AG08395 (cell line): ENCODE data around the gene ABCC4.

Source experiments
- DNase-seq: peaks from one replicate; pipeline ENCODE4 v3.0.0; 2012; ENCODE audit warnings: mixed read lengths, low spot score

Gene ABCC4

DNA sequence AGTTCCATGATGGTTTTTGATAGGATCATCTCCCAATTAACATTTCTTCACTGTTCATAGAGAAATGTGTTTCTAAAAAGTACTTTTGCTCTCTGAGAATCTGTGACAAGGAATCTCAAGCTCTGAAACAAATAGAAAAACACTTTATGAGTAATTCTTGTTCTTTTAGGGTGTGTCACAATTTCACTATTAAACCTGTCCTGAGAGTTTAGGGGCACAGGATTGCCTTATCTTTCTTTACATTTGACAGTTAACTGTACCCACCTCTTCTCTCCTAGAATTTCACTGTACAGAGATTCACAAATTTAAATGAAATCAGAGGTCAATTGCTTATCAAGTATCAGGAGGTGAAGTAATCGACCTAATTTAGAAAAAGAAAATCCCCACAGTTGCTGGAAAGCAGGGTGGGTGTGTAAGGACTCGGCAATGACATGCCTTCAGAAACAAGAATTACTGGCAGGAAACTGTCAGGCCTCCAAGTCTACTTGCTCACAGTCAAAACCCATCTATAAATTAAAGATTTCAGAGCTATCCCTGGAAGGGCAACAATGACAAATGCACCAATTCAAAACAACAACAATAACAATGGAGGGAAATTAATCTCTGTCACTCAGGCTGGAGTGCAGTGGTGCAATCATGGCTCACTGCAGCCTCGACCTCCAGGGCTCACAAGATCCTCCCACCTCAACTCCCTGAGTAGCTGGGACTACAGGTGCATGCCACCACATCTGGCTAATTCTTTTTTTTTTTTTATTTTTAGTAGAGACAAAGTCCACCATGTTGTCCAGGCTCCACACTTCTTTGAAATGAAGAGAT, 250.2 kb downstream of the ABCC4 start:
- DNase-seq = no peak

DNA sequence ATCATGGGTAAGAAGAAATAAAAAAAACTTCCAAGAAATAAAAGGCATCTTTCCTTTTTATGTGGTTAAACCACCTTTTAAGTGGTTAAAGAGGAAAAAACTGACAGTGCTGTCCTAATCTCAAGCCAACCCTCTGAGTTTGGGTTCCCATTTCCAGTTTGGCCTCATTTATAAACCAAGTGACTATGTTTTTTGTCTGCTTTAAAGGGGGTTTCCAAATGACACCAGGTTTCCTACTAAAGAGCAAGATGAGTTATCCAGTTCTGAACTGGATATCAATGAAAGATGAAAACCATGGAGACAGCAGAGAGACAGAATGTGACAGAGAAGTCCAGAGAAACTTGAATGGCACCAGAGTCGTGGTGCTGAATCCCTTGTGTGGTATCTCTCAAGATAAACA, 251.5 kb downstream of the ABCC4 start:
- no peak for DNase-seq

DNA sequence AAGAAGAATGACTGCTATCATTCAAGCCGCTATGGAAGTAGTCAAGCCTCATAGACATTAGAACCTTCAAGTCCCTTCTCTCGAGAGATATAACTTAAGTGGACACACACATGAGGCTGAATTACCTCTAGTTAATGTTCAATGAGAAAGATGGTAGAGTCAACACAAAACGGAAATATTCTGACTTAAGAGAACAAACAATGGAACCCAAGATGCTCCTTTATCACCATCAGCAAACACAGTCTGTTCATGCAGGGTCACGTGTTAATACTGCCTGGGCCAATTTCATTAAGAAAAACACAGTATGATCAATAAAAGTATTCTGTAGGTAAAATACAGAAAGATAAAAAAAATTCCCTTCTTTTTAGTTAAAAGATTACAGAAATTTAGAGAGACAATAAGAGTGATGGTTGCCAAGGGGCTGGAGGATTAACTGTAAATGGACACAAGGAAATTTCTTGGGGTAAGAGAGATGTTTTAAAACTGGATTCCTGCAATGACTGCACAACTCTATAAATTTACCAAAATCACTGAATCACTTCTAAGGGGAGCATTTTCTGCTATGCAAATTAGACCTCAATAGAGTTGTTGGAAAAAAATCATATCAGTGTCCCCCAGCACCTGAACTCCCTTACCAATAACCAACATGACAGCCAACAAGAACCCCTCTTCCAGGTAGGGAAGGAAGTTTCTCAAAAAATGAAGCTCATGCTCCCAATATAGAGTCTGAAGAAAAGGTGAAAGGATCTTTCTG, 256.6 kb downstream of the ABCC4 start:
- DNase-seq = no peak

DNA sequence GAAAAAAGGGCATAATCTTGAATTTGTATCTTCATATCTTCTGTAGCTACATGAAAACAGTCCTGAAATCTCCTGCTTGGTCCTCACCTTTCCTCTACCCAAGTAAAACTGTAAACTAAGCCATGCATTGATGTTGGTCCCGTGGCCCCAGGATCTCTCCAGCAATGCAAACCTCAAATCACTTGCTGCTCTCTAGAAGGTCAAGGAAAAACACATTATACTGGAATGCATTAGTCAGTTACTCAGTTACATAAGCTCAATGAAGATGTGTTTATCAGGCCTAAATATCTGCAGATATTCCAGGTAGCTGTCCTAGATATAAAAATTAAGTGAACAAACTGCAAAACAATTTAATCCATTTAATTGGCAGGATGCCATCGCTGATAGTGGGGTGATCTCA, 261.8 kb downstream of the ABCC4 start:
- no peak for DNase-seq

DNA sequence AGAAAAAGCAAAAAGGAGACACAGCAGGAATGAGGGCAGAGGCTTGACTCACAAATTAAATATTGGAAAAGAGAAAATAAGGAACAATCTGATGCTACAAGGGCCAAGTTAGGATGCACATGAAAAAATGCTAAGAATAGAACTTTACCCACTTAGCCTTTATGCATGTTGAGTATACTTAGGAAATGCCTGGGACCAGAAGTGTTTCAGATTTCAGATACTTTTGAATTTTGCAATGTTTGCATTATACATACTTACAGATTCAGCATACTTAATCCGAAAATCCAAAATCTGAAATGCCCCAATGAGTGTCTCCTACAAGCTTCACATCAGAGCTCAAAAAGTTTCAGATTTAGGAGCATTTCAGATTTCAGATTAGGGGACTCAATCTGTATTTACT, 262.3 kb downstream of the ABCC4 start:
- no peak for DNase-seq

DNA sequence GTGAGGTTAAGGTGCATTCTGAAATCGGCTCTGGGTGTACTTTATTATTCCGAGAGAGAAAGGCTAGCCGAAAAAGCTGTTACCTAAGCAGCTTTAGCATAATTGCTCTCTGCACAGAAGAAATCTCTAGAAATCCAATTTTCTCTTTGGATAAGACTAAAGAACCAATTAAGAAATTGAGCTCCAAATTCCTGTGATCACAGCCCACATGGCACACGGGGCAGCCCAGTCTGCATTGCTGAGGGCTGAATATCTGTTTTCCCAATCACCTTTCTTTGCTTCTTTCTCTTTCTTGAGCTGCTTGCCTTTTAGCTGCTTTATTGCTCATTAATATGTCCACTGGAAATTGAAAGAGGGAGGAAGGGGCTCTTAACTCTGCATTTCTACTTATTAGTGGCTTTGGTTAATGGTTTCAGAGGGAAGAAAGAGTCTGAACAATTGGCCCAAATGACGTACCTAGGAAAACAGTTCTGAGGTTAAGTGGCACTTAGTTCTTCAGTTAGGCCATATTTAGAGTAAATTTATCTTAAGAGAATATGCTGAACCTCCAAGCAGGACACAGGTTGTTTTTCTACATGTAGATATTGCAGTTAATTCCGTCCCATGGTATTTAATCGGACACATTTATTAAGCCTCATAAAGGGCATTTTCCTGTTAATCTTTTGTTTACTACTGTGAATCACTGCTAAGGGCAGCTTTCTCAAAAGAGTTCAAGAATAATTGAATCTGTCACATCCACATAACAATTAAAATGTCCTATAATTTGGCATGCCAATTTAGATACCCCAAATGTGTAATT, 265.7 kb downstream of the ABCC4 start:
- DNase-seq = no peak

DNA sequence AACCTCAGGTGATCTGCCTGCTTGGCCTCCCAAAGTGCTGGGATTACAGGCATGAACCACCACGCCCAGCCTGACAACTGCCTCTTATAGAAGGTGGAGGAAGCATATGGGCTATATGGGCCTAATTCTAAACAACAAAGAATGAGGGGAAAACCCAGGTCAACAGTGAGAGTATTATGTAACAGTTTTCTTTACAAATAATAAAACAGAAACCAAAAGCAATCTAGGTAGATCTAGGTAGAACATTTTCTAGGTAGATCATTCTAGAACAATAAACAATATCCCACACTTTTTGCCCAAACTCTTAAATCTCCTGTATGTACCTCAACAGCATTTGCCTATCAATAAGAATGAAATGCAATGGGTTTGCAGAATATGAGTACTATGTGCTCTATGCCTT, 267.4 kb downstream of the ABCC4 start:
- no peak for DNase-seq

DNA sequence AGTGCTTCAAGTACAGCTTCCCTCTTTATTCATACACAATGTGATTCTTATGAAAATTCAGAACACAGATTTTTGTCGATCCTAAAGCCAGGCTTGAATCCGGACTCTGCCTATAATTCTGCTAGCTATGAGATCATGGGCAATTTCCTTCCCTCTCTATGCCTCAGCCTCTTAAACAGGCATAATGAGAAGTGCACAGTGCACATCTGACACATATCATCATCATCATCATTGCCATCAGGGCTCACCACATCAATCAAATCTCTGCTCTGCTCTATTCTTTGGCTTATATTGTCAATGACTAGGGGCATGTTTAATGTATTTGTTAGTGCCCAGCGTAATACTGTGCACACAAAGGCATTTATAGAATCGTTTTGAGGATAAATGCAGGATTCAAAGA, 269.1 kb downstream of the ABCC4 start:
- no peak for DNase-seq

DNA sequence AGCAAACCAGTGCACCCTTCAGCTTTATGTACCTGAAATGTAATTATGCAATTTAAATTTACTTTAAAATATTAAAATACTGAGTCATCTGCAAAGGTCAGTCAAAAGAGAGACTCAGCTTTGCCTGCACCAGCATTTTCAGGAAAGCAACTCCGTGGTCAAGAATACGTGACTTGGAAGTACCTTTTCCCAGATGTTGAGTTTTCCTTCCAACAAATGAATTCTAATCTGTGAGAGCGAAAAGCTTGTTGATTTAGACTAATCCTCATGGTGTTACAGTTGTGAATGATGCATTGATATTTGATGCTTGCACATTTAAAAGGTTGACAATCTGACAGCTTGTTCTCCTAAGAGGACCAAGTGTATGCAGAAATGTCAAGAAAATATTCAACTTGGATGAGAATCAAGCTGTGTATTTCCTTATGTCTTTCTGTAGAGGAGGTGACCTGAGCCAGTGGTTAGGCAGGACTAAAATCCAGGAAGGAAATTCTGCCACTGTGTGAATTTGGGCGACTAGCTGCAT, 270.4 kb downstream of the ABCC4 start:
- DNase-seq = no peak

DNA sequence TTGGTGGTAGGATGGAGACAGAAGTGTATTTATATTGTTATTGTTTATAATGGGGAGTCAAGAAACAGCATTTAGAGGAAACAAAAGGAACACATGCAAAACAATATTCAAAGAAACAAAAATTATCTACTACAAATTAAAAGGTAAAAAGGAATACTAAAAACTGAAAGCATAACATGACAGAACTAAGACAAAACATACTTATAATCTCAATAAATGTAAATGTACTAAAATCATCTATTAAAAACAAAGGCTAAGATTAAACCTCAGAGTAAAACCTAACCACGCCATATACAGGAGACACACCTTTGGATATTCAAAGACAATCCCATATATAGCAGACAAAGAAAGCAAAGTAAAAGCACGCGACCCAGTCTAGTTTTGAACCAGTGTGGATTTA, 273.6 kb downstream of the ABCC4 start:
- no peak for DNase-seq

DNA sequence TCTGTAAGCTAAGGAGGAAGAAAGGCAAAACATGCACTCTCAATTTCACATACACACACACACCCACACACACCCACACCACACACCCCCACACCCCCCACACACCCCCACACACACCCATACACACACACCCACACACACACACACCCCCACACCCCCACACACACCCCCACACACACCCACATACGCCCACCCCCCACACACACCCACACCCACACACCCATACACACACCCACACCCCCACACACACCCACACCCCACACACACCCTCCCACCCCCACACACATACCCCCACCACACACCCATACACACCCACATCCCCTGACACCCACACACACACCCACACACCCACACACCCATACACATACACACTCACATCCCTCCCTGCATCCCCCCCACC, 276.1 kb downstream of the ABCC4 start:
- no peak for DNase-seq

DNA sequence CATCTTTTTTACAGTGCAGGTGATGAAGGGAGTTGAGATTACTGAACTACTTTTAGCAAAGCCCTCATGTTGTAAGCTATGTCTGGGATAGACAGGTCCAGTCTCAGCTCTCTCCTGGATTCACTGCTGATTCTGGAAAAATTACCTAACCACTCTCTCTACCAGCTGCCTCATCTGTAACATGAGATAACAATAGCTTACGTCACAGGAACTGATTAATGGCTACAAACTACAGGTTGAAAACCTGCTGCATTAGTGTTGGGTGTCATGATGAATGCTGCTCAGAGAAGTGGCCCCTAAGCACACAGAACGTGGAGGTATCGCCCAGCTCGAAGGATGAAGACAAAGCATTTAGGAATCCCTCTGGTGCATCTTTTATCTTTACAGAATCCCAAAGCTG, 277.8 kb downstream of the ABCC4 start:
- DNase-seq = no peak

DNA sequence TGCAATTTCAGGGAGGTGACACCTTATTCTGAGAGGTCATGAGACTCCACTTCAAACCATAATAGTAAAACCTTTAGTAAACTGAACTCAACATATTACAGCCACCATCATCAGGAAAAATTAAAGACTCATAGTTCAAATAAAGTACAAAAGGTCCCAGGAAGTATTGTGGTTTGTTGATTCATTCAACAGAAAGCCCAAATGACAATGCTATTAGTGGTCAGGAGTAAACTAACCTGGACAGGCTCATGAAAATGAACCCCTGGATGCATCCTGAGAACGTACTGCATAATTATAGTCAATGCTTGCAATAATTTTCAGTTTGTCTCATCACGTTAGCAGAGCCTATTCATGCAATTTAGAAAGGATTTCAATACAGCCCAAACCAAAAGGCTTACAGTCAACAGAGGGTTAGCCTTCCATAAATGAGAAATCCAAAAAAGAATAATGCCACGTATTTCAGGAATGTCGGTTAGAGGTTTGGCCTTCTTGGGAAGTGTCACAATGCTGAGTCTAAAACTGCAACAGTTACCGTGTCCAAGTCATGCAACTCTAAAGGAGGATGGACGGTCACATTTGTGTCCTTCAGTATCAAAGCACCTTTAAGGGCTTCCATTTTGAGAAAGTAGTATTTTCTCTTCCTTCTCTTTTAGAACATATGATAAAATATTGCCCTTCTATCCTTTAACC, 280.8 kb downstream of the ABCC4 start:
- DNase-seq = no peak

DNA sequence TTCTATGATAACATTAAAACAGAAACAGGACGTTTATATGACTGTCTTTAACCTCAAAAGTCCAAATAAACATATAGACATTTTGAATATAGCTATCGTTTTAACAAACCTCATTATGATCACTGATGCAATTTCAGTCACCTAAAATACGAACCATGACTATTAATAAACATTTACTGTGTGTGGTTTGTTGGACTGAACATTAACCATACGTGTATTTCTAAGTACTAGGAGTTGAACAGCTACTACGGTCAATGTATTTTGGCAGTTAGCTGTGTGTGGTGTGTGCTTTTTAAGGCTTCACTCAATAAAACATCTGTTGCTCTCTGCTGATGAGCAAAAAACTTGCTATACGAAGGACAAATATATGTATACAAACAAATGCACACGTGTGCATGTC, 281.4 kb downstream of the ABCC4 start:
- no peak for DNase-seq

DNA sequence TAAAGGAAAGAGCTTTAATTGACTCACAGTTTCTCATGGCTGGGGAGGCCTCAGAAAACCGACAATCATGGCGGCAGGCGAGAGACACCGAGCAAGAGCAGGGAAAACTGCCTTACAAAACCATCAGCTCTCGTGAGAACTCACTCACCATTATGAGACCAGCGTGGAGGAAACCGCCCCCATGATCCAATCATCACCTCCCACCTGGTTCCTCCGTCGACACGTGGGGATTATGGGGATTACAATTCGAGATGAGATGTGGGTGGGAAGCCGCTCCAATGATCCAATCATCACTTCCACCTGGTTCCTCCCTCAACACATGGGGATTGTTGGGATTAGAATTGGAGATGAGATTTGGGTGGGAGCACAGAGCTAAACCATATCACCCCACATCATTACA, 293.9 kb downstream of the ABCC4 start:
- no peak for DNase-seq

DNA sequence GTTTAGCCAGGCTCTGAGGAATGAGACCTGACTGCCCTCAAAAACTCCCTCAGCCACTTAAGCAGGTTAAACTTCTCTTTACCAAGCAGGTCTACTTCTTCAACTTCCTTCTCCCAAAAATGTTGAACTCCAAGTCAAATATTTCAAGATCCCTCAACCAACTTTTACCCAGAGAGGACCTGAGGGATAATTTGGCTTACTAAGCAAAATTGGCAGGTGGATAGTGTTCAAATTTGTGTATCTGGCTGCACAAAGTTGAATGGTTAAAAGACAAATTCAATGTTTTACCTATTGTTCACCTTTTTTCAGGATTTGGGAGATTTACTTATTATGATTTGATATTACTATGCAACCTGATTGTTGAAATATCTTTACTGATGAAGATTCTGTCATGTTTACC, 296.0 kb downstream of the ABCC4 start:
- no peak for DNase-seq

DNA sequence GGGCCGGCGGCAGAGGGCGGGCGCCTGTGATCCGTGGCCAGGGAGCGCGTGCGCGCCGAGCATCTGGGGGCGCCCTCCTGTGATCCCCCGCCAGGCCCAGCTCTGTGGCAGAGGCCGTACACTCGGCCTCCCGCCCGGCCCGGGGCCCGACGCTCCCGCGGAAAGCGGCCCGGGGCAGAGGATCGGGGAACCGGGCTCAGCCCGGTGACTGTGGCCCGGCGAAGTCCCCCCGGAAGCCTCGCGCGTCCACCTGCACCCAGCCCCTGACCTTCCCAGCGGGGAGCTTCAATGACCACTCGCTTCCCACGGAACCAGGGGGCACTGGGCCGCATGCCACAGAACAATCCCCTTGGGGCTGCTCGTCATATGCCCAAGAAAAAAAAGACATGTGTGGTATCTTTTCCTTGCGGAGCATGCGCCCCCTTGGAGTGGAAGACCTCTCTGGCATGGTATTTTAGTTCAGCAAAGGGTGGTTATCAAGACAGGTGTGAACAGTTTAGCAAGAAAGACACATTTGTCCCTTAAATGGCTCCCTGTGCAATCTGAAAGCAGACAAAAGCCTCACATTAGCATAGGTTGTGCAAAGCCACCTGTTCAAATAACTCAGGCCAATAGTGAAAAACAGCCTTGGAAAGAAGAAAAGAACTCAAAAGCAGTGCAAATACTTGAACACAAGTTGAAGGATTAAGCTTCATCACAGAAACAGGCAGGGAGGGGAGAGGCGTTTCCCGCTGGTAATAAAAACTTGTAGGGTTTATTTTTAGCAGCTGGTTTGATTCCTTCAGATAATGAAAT, 298.0 kb downstream of the ABCC4 start:
- peak; percentile 10 for DNase-seq

DNA sequence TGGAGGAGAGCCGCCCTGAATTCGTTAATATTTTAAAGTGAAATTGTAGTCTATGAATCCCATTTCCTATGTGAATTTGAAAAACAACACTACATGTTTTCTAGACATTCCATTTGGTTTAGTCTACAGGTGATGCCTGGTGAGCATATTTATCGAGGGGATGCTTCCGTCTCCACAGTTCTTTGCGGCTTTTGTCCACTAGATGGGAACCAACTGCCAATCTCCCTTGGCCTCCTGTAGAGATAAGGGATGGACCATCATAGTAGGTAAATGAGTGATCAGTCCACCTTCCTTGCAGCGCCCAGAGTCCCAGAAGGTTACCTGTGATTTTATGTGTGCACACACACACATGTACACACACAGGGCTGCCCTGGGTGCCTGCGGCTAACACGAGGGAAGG, 299.1 kb downstream of the ABCC4 start:
- DNase-seq = no peak

DNA sequence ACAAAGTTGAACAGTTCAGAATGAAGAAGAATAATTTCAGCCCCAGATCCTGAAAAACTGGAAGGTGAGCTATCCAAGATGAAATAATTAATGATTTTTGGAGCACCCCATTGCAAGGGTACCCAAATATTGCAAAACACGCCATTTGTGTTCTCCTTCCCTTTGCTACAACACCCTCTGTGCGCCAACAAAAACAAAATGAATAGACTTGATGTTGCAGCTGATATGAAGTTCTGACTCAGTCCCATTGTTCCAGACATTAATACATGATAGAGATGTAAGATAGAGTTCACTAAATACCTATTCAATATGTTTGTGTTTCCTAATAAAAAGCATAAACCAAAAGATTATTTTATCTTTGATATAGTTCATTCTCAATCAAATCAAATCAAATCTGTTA, 301.4 kb downstream of the ABCC4 start:
- no peak for DNase-seq

DNA sequence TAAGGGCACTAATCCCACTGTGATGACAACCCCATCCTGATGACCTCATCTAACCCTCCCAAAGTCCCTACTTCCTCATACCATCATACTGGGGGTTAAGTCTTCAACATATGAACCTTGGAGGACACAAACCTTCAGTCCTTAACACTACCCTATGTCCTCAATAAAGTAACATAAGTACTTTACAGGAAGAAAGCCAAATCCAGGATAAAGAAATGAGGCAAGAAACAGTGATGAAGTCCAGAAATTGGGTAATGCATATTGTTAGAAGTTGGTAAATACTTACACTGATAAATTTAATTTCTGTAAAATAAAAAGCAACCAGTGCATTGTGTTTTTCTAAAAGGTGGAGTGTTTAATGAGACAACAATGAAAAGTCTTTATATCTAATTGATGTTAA, 304.1 kb downstream of the ABCC4 start:
- no peak for DNase-seq

DNA sequence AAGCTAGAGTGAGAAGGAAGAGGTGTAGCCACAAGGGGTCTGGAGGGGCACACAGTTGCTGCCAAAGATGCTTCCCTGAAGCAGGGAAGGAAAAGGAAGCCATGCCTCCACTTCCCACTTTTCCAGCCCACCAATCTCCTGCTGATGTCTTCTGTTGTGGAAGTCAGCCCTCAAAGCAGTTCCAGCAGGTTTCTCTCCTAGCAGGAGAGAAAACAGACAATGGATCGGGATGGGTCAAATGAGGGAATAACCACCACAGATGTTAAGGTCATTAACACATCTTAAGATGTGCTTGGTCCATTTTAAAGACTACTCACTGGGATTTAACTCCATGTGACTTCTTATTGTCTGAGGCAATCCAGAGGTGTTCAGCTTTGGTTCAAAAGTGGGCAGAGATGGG, 304.8 kb downstream of the ABCC4 start:
- no peak for DNase-seq
